AG09309 (cell line): ENCODE measurements around the gene MBD3L2.
A peak's percentile ranks its signal among the peaks of the same experiment; 100 is the strongest.
"Not testable (repeated sequence)": the region's sequence is repeated elsewhere in the genome, so short reads cannot be mapped to it uniquely, and the experiment has no call there.

Experiments
- DNase-seq: peaks from one replicate; pipeline ENCODE4 v3.0.0-alpha.2; 2010; ENCODE audit warnings: low read depth
- H3K4me3 ChIP-seq: 2 replicates; pipeline ENCODE4 v1.5.1; 2011; ENCODE audit warnings: mild to moderate bottlenecking, low read depth, low read length, moderate library complexity; ENCODE audit not compliant: control insufficient read depth
- CTCF ChIP-seq: IDR thresholded peaks from 2 replicates; pipeline ENCODE4 v1.5.1; 2011; ENCODE audit warnings: mild to moderate bottlenecking, low read depth, low read length, inconsistent platforms; ENCODE audit not compliant: insufficient read depth, control insufficient read depth; ENCODE audit errors: missing control alignments

MBD3L2 gene

GRCh38 chr19:7059977-7060376 is 10.9 kb downstream of the MBD3L2 start:
- not testable (repeated sequence) for DNase-seq

GRCh38 chr19:7063339-7063738 is 14.2 kb downstream of the MBD3L2 start:
- no peak for DNase-seq
- TF ChIP-seq CTCF = no peak
- no peak overlapping the region for H3K4me3 ChIP-seq

More at GRCh38 chr19:7059977-7060376, 10.9 kb downstream of the MBD3L2 start:
- H3K4me3 ChIP-seq = not testable (repeated sequence)

- DNase-seq = no peak
- TF ChIP-seq CTCF = no peak
- H3K4me3 ChIP-seq = no peak overlapping the region
Measured at GRCh38 chr19:7063764-7064418, 14.8 kb downstream of the MBD3L2 start.

GRCh38 chr19:7067122-7067521 is 18.0 kb downstream of the MBD3L2 start:
- not testable (repeated sequence) for H3K4me3 ChIP-seq, DNase-seq

GRCh38 chr19:7067716-7068115 is 18.6 kb downstream of the MBD3L2 start:
- no peak for TF ChIP-seq CTCF
- no peak overlapping the region for H3K4me3 ChIP-seq
- peak; percentile 18 for DNase-seq

More at GRCh38 chr19:7067122-7067521, 18.0 kb downstream of the MBD3L2 start:
- peak; percentile 29 for TF ChIP-seq CTCF

GRCh38 chr19:7068599-7068998 is 19.5 kb downstream of the MBD3L2 start:
- TF ChIP-seq CTCF = no peak
- no peak for DNase-seq
- H3K4me3 ChIP-seq = 0 out of 2 replicates have a peak overlapping the region, but pooled peaks have one; percentile 9

GRCh38 chr19:7069042-7069903 is 20.2 kb downstream of the MBD3L2 start, which contains the start of gene ZNF557:
TSS of gene ZNF557 (plus strand) at chr19:7069703. CDS start at chr19:7075075, 5,372 bp downstream.
- peak; percentile 82 for DNase-seq
- peak within 1 kb of the TSS; percentile 100 for H3K4me3 ChIP-seq
- TF ChIP-seq CTCF = no peak
